DND-41 (cell line): ENCODE data around the gene SOCS7.

Experiments used
- EZH2 ChIP-seq: IDR thresholded peaks from 3 replicates; pipeline ENCODE4 v1.6.1; 2012; ENCODE audit warnings: borderline replicate concordance, low read depth, mild to moderate bottlenecking, moderate library complexity, low read length, inconsistent platforms; ENCODE audit not compliant: severe bottlenecking
- TF ChIP-seq, protein P1 (sequence below): IDR thresholded peaks from 2 replicates; pipeline ENCODE4 v1.5.1; 2012; ENCODE audit warnings: borderline replicate concordance, low read length, moderate library complexity, mild to moderate bottlenecking; ENCODE audit not compliant: poor library complexity, severe bottlenecking; ENCODE audit errors: extremely low read depth

- TF ChIP-seq, protein P1, sequence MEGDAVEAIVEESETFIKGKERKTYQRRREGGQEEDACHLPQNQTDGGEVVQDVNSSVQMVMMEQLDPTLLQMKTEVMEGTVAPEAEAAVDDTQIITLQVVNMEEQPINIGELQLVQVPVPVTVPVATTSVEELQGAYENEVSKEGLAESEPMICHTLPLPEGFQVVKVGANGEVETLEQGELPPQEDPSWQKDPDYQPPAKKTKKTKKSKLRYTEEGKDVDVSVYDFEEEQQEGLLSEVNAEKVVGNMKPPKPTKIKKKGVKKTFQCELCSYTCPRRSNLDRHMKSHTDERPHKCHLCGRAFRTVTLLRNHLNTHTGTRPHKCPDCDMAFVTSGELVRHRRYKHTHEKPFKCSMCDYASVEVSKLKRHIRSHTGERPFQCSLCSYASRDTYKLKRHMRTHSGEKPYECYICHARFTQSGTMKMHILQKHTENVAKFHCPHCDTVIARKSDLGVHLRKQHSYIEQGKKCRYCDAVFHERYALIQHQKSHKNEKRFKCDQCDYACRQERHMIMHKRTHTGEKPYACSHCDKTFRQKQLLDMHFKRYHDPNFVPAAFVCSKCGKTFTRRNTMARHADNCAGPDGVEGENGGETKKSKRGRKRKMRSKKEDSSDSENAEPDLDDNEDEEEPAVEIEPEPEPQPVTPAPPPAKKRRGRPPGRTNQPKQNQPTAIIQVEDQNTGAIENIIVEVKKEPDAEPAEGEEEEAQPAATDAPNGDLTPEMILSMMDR = no peak
- TF ChIP-seq EZH2 = no peak
These were observed 8.6 kb upstream of the SOCS7 start for GRCh38 chr17:38342886-38343607.
